Endodermal cell (in vitro differentiated cells): ENCODE data around the gene CER1. TPM values are rescaled to one million over a fixed set of nuclear protein-coding genes. Genes with fewer than 3 reads are reported as not detected.

Experiments
- DNase-seq: peaks from one replicate; pipeline ENCODE4 v3.0.0-alpha.2; 2017
- H3K27ac ChIP-seq: 2 replicates; pipeline ENCODE4 v1.5.1; 2013; ENCODE audit warnings: mild to moderate bottlenecking, low read depth, low read length, moderate library complexity
- H3K27me3 ChIP-seq: 2 replicates; pipeline ENCODE4 v1.6.1; 2013; ENCODE audit warnings: mild to moderate bottlenecking, low read length, moderate library complexity; ENCODE audit not compliant: insufficient read depth, control insufficient read depth, poor library complexity, severe bottlenecking
- H3K36me3 ChIP-seq: 2 replicates; pipeline ENCODE4 v1.7.0; 2013; ENCODE audit warnings: mild to moderate bottlenecking, low read length, moderate library complexity; ENCODE audit not compliant: control insufficient read depth, insufficient read depth
- H3K4me1 ChIP-seq: one replicate; pipeline ENCODE4 v1.7.0; 2013; ENCODE audit warnings: low read length; ENCODE audit not compliant: control insufficient read depth, insufficient read depth
- H3K4me3 ChIP-seq: 2 replicates; pipeline ENCODE4 v1.5.1; 2013; ENCODE audit warnings: mild to moderate bottlenecking, low read length, moderate library complexity
- H3K9ac ChIP-seq: 2 replicates; pipeline ENCODE4 v1.6.1; 2013; ENCODE audit warnings: mild to moderate bottlenecking, low read length, moderate library complexity; ENCODE audit not compliant: poor library complexity, severe bottlenecking; ENCODE audit errors: extremely low read depth
- H3K9me3 ChIP-seq: 2 replicates; pipeline ENCODE4 v1.6.1; 2013; ENCODE audit warnings: mild to moderate bottlenecking, low read length, moderate library complexity; ENCODE audit not compliant: control insufficient read depth
- H3K27ac Mint-ChIP-seq: 2 replicates; pipeline ENCODE4 v1.8.0; 2020; ENCODE audit warnings: mixed read lengths
- H3K27me3 Mint-ChIP-seq: 2 replicates; pipeline ENCODE4 v1.8.0; 2021; ENCODE audit warnings: mild to moderate bottlenecking, mixed read lengths; ENCODE audit not compliant: insufficient read depth
- H3K36me3 Mint-ChIP-seq: 2 replicates; pipeline ENCODE4 v1.8.0; 2020; ENCODE audit warnings: low read depth, mixed read lengths
- H3K4me1 Mint-ChIP-seq: 2 replicates; pipeline ENCODE4 v1.8.0; 2020; ENCODE audit warnings: mixed read lengths
- H3K4me3 Mint-ChIP-seq: 2 replicates; pipeline ENCODE4 v1.8.0; 2020; ENCODE audit warnings: mild to moderate bottlenecking, moderate library complexity, mixed read lengths
- H3K9me3 Mint-ChIP-seq: 2 replicates; pipeline ENCODE4 v1.8.0; 2020; ENCODE audit warnings: mild to moderate bottlenecking, mixed read lengths
- WGBS, 2 experiments: methylation state at CpG; one replicate each; pipeline versions ENCODE4 v1.1.5 to v1.1.7; 2013; ENCODE audit warnings: missing lambda C conversion rate in 2 of 2, mixed read lengths in 1 of 2; ENCODE audit not compliant: insufficient coverage in 1 of 2, insufficient read length in 1 of 2; 5-methylcytosine and 5-hydroxymethylcytosine counted together
- total RNA-seq, 2 donors: library from RNA; stranded (reverse); fragmentation: NEBNext Ultra II Directional in 1 of 2; extraction: Animal tissue kit (Norgen Biotek cat#: 25700) in 1 of 2; gene quantifications; 2 replicates in 1 of 2; 3 replicates in 1 of 2; pipeline ENCODE4 v1.2.1, GENCODE V29; 2021
- TF ChIP-seq, protein P1 (sequence below): fragments of 200-600 bp; sonication (generic); conservative IDR thresholded peaks from 2 replicates; pipeline ENCODE4 v1.5.0; 2021; ENCODE audit warnings: antibody characterized with exemption, mild to moderate bottlenecking

The CER1 gene
- total RNA-seq, 2 donors from 2014 or later = 694 to 2,562 TPM

- peaks cover 19% of the 10 kb centered on the region for H3K9me3 ChIP-seq
- no peak overlapping the region for H3K27ac ChIP-seq
- no peaks in the 10 kb centered on the region for H3K27me3 ChIP-seq
- H3K4me1 Mint-ChIP-seq = no peaks in the 10 kb centered on the region
- TF ChIP-seq, protein P1, sequence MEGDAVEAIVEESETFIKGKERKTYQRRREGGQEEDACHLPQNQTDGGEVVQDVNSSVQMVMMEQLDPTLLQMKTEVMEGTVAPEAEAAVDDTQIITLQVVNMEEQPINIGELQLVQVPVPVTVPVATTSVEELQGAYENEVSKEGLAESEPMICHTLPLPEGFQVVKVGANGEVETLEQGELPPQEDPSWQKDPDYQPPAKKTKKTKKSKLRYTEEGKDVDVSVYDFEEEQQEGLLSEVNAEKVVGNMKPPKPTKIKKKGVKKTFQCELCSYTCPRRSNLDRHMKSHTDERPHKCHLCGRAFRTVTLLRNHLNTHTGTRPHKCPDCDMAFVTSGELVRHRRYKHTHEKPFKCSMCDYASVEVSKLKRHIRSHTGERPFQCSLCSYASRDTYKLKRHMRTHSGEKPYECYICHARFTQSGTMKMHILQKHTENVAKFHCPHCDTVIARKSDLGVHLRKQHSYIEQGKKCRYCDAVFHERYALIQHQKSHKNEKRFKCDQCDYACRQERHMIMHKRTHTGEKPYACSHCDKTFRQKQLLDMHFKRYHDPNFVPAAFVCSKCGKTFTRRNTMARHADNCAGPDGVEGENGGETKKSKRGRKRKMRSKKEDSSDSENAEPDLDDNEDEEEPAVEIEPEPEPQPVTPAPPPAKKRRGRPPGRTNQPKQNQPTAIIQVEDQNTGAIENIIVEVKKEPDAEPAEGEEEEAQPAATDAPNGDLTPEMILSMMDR = no peak
- H3K27me3 Mint-ChIP-seq = no peaks in the 10 kb centered on the region
- DNase-seq = no peak
- peaks cover 52% of the 10 kb centered on the region for H3K36me3 ChIP-seq
- no CpG with 5 or more reads among the region's 1 CpG for WGBS, 2 experiments
- H3K4me3 Mint-ChIP-seq = no peak overlapping the region
- H3K9ac ChIP-seq = no peak overlapping the region
- peaks cover 3% of the 10 kb centered on the region for H3K9me3 Mint-ChIP-seq
- no peak overlapping the region for H3K27ac Mint-ChIP-seq
- H3K4me3 ChIP-seq = no peak overlapping the region
- no peaks in the 10 kb centered on the region for H3K4me1 ChIP-seq
- H3K36me3 Mint-ChIP-seq = peaks cover 27% of the 10 kb centered on the region
These were observed 51.8 kb downstream of the CER1 start for GRCh38 chr9:14670718-14671117.

Other genes starting within 250 kb of the CER1 start
- 10 to 100 TPM; 17.1 to 18.6 TPM for gene ZDHHC21, start 29.3 kb downstream of the CER1 start, total RNA-seq
- gene FREM1, start 187.7 kb upstream of the CER1 start, total RNA-seq = 10 to 100 TPM in 1 of 2 donors, 1 to 10 TPM in 1; 8.6 to 21.0 TPM